Endothelial cell of umbilical vein (primary cell): ENCODE data around the gene ERGIC1. TPM values are rescaled to one million over a fixed set of nuclear protein-coding genes. Genes with fewer than 3 reads are reported as not detected.

Experiments used
- BruUV-seq: library from RNA; stranded (reverse); fragments of 400-500 nt; replicated peaks from 2 replicates; lab custom pipeline; 2021; lab: Mats Ljungman, UMichigan
- CTCF ChIA-PET: fragments of 300-600, 350-600 bp; sonication (Branson Sonifier 250); formaldehyde crosslinking; loops from one replicate; lab custom pipeline; 2021; ENCODE audit warnings: antibody characterized with exemption, inconsistent platforms; lab: Charles Lee
- POLR2A ChIA-PET: fragments of 300-600, 350-600 bp; sonication (Branson Sonifier 250); formaldehyde crosslinking; loops from one replicate; lab custom pipeline; 2021; ENCODE audit warnings: antibody characterized with exemption, inconsistent platforms; lab: Charles Lee
- DNase-seq: peaks from one replicate; pipeline ENCODE4 v3.0.0-alpha.2; 2011; ENCODE audit warnings: low read depth, low spot score
- FAIRE-seq: peaks from 2 replicates; lab custom pipeline; 2011; peaks lifted over from hg19 to GRCh38; lab: Jason Lieb, UNC
- H2AFZ ChIP-seq: 2 replicates; pipeline ENCODE4 v1.6.0; 2012; ENCODE audit warnings: low read depth, low read length, control low read depth, inconsistent platforms
- H3K27ac ChIP-seq: 2 replicates; pipeline ENCODE4 v1.5.1; 2011; ENCODE audit warnings: low read depth, mild to moderate bottlenecking, control low read depth, low read length, moderate library complexity; ENCODE audit not compliant: insufficient read depth
- H3K27me3 ChIP-seq, 2 experiments: 2 replicates each; pipeline versions ENCODE4 v1.6.0 to v1.6.1; 2011; ENCODE audit warnings: low read length in 2 of 2, mixed read lengths in 1 of 2; ENCODE audit not compliant: control insufficient read depth in 2 of 2, insufficient read depth in 2 of 2
- H3K36me3 ChIP-seq, 2 experiments: 2 replicates in 1 of 2; 3 replicates in 1 of 2; pipeline ENCODE4 v1.5.1; 2011; ENCODE audit warnings: low read length in 2 of 2, mild to moderate bottlenecking in 1 of 2, moderate library complexity in 1 of 2; ENCODE audit not compliant: control insufficient read depth in 2 of 2, insufficient read depth in 2 of 2; ENCODE audit errors: extremely low read depth in 1 of 2
- H3K4me1 ChIP-seq: 3 replicates; pipeline ENCODE4 v1.5.1; 2011; ENCODE audit warnings: mild to moderate bottlenecking, low read length; ENCODE audit not compliant: control insufficient read depth, insufficient read depth; ENCODE audit errors: extremely low read depth
- H3K4me2 ChIP-seq: 2 replicates; pipeline ENCODE4 v1.6.1; 2011; ENCODE audit warnings: low read length, control low read depth, mixed read lengths; ENCODE audit not compliant: insufficient read depth
- H3K4me3 ChIP-seq, 3 experiments: fragments of 200-600 bp in 1 of 3; sonication (generic), shearing (Covaris generic) in 1 of 3; replicated peaks in 1 of 3; 2 replicates each; pipeline ENCODE4 v1.5.1; 2011 to 2016; ENCODE audit warnings: control low read depth in 3 of 3, low read length in 3 of 3, mild to moderate bottlenecking in 2 of 3, inconsistent platforms in 1 of 3, low read depth in 1 of 3, moderate library complexity in 1 of 3; ENCODE audit not compliant: insufficient read depth in 1 of 3
- H3K79me2 ChIP-seq: 2 replicates; pipeline ENCODE4 v1.6.0; 2012; ENCODE audit warnings: low read length, inconsistent platforms; ENCODE audit not compliant: control insufficient read depth, insufficient read depth
- H3K9ac ChIP-seq: replicated peaks from 2 replicates; pipeline ENCODE3; 2011; ENCODE audit warnings: low read length, control low read depth; ENCODE audit not compliant: insufficient read depth; ENCODE audit errors: extremely low read depth
- H3K9me1 ChIP-seq: replicated peaks from 3 replicates; pipeline ENCODE4 v1.6.0; 2011; ENCODE audit warnings: mild to moderate bottlenecking, low read length; ENCODE audit not compliant: control insufficient read depth, insufficient read depth; ENCODE audit errors: extremely low read depth
- H3K9me3 ChIP-seq: replicated peaks from 2 replicates; pipeline ENCODE4 v1.5.1; 2012; ENCODE audit warnings: low read length, inconsistent platforms; ENCODE audit not compliant: control insufficient read depth, insufficient read depth
- H4K20me1 ChIP-seq: replicated peaks from 2 replicates; pipeline ENCODE3; 2011; ENCODE audit warnings: mild to moderate bottlenecking, low read length; ENCODE audit not compliant: control insufficient read depth, insufficient read depth; ENCODE audit errors: extremely low read depth
- EZH2 ChIP-seq: IDR thresholded peaks from 2 replicates; pipeline ENCODE4 v1.6.1; 2012; ENCODE audit warnings: borderline replicate concordance, low read depth, mild to moderate bottlenecking, moderate library complexity, low read length, inconsistent platforms; ENCODE audit not compliant: severe bottlenecking
- FOS ChIP-seq: IDR thresholded peaks from 2 replicates; pipeline ENCODE4 v1.6.1; 2011; ENCODE audit warnings: mild to moderate bottlenecking, low read length, moderate library complexity, borderline replicate concordance; ENCODE audit not compliant: insufficient read depth
- GATA2 ChIP-seq: IDR thresholded peaks from 2 replicates; pipeline ENCODE4 v1.7.0; 2011; ENCODE audit warnings: low read depth, mild to moderate bottlenecking, moderate library complexity, mixed read lengths, low read length; ENCODE audit not compliant: insufficient read length, insufficient read depth
- JUN ChIP-seq: IDR thresholded peaks from 2 replicates; pipeline ENCODE4 v1.6.1; 2011; ENCODE audit warnings: borderline replicate concordance, low read depth; ENCODE audit not compliant: insufficient read length, insufficient read depth
- MYC ChIP-seq: IDR thresholded peaks from one replicate; pipeline ENCODE4 v1.6.1; 2011; ENCODE audit warnings: mild to moderate bottlenecking, low read depth, low read length
- POLR2A ChIP-seq: IDR thresholded peaks from 2 replicates; pipeline ENCODE4 v1.6.1; 2012; ENCODE audit warnings: low read depth, mild to moderate bottlenecking, control low read depth, low read length
- POLR2AphosphoS5 ChIP-seq: IDR thresholded peaks from 2 replicates; pipeline ENCODE4 v1.6.1; 2012; ENCODE audit warnings: low read depth, mild to moderate bottlenecking, control low read depth, low read length, moderate library complexity; ENCODE audit not compliant: insufficient read depth
- dilution Hi-C: fragments of 300-500 bp; cut with MboI; formaldehyde crosslinking; loops from one replicate; pipeline ENCODE4 v1.15.0; 2019; ENCODE audit warnings: low sequenced_read_pairs; ENCODE audit not compliant: extremely low pct_ligation_motif_present
- intact Hi-C: fragments of 100-400 bp; cut with micrococcal nuclease; formaldehyde crosslinking; loops from one replicate; pipeline ENCODE4 v1.10.0; 2022
- polyA plus RNA-seq, 4 experiments: library from polyadenylated mRNA; depleted of rRNA in 3 of 4; stranded (reverse) in 3 of 4; unstranded in 1 of 4; fragments of >200 nt; gene quantifications; 2 replicates each; pipeline versions ENCODE4 v1.2.1 to v1.2.3, GENCODE V29; 2011 to 2012; ENCODE audit warnings: missing spikeins in 1 of 4
- total RNA-seq: library from RNA; stranded (reverse); gene quantifications from 2 replicates; pipeline ENCODE4 v1.2.3, GENCODE V29; 2021
- TF ChIP-seq, protein P1 (sequence below): IDR thresholded peaks from 2 replicates; pipeline ENCODE4 v1.6.1; 2011; ENCODE audit not compliant: insufficient read depth, insufficient read length
- TF ChIP-seq, protein P2 (sequence below), 2 donors: IDR thresholded peaks; 1 replicate in 1 of 2; 2 replicates in 1 of 2; pipeline ENCODE4 v1.5.1; 2011; ENCODE audit warnings: low read length in 2 of 2, mild to moderate bottlenecking in 2 of 2, moderate library complexity in 2 of 2, control low read depth in 1 of 2, inconsistent platforms in 1 of 2, low read depth in 1 of 2; ENCODE audit not compliant: insufficient read depth in 1 of 2; ENCODE audit errors: extremely low read depth in 1 of 2

The ERGIC1 gene
- total and polyA plus RNA-seq, 2 donors (not counting 3 experiments of a cell fraction or from before 2014, with no cell fraction given) = 105 to 109 TPM

DNA sequence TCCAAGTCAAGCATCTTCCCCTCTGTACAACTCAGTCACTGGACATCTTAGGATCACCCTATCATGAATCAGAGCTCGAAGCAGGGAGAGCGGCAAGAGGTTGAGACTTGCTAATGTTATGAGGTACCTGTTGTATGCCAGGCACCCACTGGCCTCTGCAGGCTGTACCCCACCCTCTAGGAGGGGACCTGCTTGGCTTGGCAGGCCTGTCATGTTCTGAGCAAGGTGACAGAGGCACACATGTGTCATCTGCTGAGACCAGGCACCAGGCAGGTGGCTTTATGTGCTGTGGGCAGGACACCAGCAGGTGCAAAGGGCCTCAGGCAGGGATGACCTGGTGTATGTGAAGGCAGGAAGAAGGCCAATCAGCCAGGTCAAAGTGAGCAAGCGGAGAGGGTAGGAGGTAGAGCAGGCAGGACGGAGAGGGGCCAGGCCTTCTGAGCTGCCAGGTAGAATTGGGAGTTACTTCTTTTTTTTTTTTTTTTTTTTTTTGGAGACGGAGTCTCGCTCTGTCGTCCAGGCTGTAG, 64.9 kb downstream of the ERGIC1 start:
- DNase-seq (no peak), FAIRE-seq (no peak)
- peak overlapping the region; percentile 87 for H3K27ac ChIP-seq
- dilution Hi-C loops (no loop called here), intact Hi-C loops (no loop called here)
- H3K9ac ChIP-seq = peak overlapping the region; percentile 81
- no peak overlapping the region for H3K4me3 ChIP-seq
- H2AFZ ChIP-seq = no peak overlapping the region
- H3K4me1 ChIP-seq = peaks cover 48% of the 10 kb centered on the region
- TF ChIP-seq GATA2 (no peak), POLR2AphosphoS5 (no peak), FOS (no peak), JUN (no peak), MYC (no peak), POLR2A (no peak), EZH2 (no peak)
- TF ChIP-seq, protein P1, sequence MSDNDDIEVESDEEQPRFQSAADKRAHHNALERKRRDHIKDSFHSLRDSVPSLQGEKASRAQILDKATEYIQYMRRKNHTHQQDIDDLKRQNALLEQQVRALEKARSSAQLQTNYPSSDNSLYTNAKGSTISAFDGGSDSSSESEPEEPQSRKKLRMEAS = no peak
- TF ChIP-seq, protein P2, sequence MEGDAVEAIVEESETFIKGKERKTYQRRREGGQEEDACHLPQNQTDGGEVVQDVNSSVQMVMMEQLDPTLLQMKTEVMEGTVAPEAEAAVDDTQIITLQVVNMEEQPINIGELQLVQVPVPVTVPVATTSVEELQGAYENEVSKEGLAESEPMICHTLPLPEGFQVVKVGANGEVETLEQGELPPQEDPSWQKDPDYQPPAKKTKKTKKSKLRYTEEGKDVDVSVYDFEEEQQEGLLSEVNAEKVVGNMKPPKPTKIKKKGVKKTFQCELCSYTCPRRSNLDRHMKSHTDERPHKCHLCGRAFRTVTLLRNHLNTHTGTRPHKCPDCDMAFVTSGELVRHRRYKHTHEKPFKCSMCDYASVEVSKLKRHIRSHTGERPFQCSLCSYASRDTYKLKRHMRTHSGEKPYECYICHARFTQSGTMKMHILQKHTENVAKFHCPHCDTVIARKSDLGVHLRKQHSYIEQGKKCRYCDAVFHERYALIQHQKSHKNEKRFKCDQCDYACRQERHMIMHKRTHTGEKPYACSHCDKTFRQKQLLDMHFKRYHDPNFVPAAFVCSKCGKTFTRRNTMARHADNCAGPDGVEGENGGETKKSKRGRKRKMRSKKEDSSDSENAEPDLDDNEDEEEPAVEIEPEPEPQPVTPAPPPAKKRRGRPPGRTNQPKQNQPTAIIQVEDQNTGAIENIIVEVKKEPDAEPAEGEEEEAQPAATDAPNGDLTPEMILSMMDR (IDR thresholded peaks at IDR 0.05; ENCODE audit: extremely low read depth in 1 of 2, insufficient read depth in 1 of 2, low read depth in 1 of 2, low read length in 2 of 2) = no peak
- BruUV-seq = no TSS peak
- H3K27me3 ChIP-seq = no peaks in the 10 kb centered on the region
- H4K20me1 ChIP-seq = no peaks in the 10 kb centered on the region
- no peaks in the 10 kb centered on the region for H3K9me1 ChIP-seq
- ChIA-PET CTCF (interaction anchor here (1.0 to 4.6 kb wide), 10 partner anchors 13 to 184 kb away, joined by 3 to 31 read pairs (median 12); partner anchors contain the start of gene DUSP1), POLR2A (interaction anchor here (1.3 kb wide), 1 partner anchor 128 kb away, joined by 7 read pairs; the partner anchor contains the start of gene DUSP1)
- no peaks in the 10 kb centered on the region for H3K9me3 ChIP-seq
- H3K36me3 ChIP-seq = peaks cover 0 to 2% of the 10 kb centered on the region in 2 experiments
- H3K79me2 ChIP-seq = no peaks in the 10 kb centered on the region
- H3K4me2 ChIP-seq = no peak overlapping the region
